ENCODE measurements around the gene CEP70.

CEP70 gene

GRCh38 chr3:138479438-138479863 is 114.6 kb downstream of the CEP70 start:
- peak; percentile 97 for TF ChIP-seq CTCF (IDR thresholded peaks at IDR 0.05; ENCODE audit: low read depth, low read length, missing control alignments)
- Histone ChIP-seq H3K36me3 (replicated peaks) (no peaks in the 10 kb centered on the region), H3K27ac (no peak overlapping the region), H3K27me3 (replicated peaks) (no peaks in the 10 kb centered on the region), H3K4me3 (ENCODE audit: low read depth, low read length) (no peak overlapping the region)
- DNase-seq: peak; percentile 40
- in situ Hi-C loops (cut with HindIII; ENCODE audit: low pct_ligation_motif_present, low sequenced_read_pairs): no loop called here

GRCh38 chr3:138477801-138478200 is 116.3 kb downstream of the CEP70 start:
- Histone ChIP-seq H3K27ac (no peak overlapping the region), H3K4me3 (ENCODE audit: low read depth, low read length) (no peak overlapping the region), H3K36me3 (replicated peaks) (no peaks in the 10 kb centered on the region), H3K27me3 (replicated peaks) (no peaks in the 10 kb centered on the region)
- no peak for DNase-seq
- no peak for TF ChIP-seq CTCF (IDR thresholded peaks at IDR 0.05; ENCODE audit: low read depth, low read length, missing control alignments)
- in situ Hi-C loops (cut with HindIII; ENCODE audit: low pct_ligation_motif_present, low sequenced_read_pairs): no loop called here

- no peak for DNase-seq
- in situ Hi-C loops (cut with HindIII; ENCODE audit: low pct_ligation_motif_present, low sequenced_read_pairs): no loop called here
- no peak for TF ChIP-seq CTCF (IDR thresholded peaks at IDR 0.05; ENCODE audit: low read depth, low read length, missing control alignments)
- Histone ChIP-seq H3K36me3 (replicated peaks) (no peaks in the 10 kb centered on the region), H3K27me3 (replicated peaks) (no peaks in the 10 kb centered on the region), H3K4me3 (ENCODE audit: low read depth, low read length) (no peak overlapping the region), H3K27ac (no peak overlapping the region)
These were observed 116.9 kb downstream of the CEP70 start for GRCh38 chr3:138477120-138477519.

GRCh38 chr3:138476526-138476925 is 117.5 kb downstream of the CEP70 start:
- no peak for TF ChIP-seq CTCF (IDR thresholded peaks at IDR 0.05; ENCODE audit: low read depth, low read length, missing control alignments)
- in situ Hi-C loops (cut with HindIII; ENCODE audit: low pct_ligation_motif_present, low sequenced_read_pairs): no loop called here

GRCh38 chr3:138474163-138474562 is 119.9 kb downstream of the CEP70 start:
- no peak for TF ChIP-seq CTCF (IDR thresholded peaks at IDR 0.05; ENCODE audit: low read depth, low read length, missing control alignments)
- in situ Hi-C loops (cut with HindIII; ENCODE audit: low pct_ligation_motif_present, low sequenced_read_pairs): no loop called here
- no peak for DNase-seq

More at GRCh38 chr3:138476526-138476925, 117.5 kb downstream of the CEP70 start:
- DNase-seq: no peak
- Histone ChIP-seq H3K27me3 (replicated peaks) (no peaks in the 10 kb centered on the region), H3K36me3 (replicated peaks) (no peaks in the 10 kb centered on the region), H3K27ac (no peak overlapping the region), H3K4me3 (ENCODE audit: low read depth, low read length) (no peak overlapping the region)

GRCh38 chr3:138473391-138473790 is 120.7 kb downstream of the CEP70 start:
- Histone ChIP-seq H3K36me3 (replicated peaks) (no peaks in the 10 kb centered on the region), H3K27me3 (replicated peaks) (no peaks in the 10 kb centered on the region), H3K4me3 (ENCODE audit: low read depth, low read length) (no peak overlapping the region), H3K27ac (no peak overlapping the region)
- no peak for TF ChIP-seq CTCF (IDR thresholded peaks at IDR 0.05; ENCODE audit: low read depth, low read length, missing control alignments)
- in situ Hi-C loops (cut with HindIII; ENCODE audit: low pct_ligation_motif_present, low sequenced_read_pairs): no loop called here
- DNase-seq: no peak

More at GRCh38 chr3:138474163-138474562, 119.9 kb downstream of the CEP70 start:
- H3K27me3 ChIP-seq (replicated peaks): no peaks in the 10 kb centered on the region
- no peak overlapping the region for H3K4me3 ChIP-seq (ENCODE audit: low read depth, low read length)
- no peaks in the 10 kb centered on the region for H3K36me3 ChIP-seq (replicated peaks)
- no peak overlapping the region for H3K27ac ChIP-seq

Measured in brain microvascular endothelial cell (primary cell).